Measurements from ENCODE around the gene SV2B.
A peak's percentile ranks its signal among the peaks of the same experiment; 100 is the strongest.
"Not testable (repeated sequence)": the region's sequence is repeated elsewhere in the genome, so short reads cannot be mapped to it uniquely, and the experiment has no call there.

SV2B gene

GRCh38 chr15:91099995-91100813, at the start of gene SV2B:
Gene SV2B, plus strand, starts transcription at chr15:91100257. Its CDS starts 126,007 bp downstream, at chr15:91226264.
- peak; percentile 31 for DNase-seq

GRCh38 chr15:91051248-91051647, 48.8 kb upstream of the SV2B start:
- DNase-seq: no peak

GRCh38 chr15:91054816-91055215, 45.2 kb upstream of the SV2B start:
- DNase-seq: no peak

GRCh38 chr15:91055548-91056331, 44.3 kb upstream of the SV2B start:
- DNase-seq: peak; percentile 58

- DNase-seq: no peak
Measured at GRCh38 chr15:91061230-91061629, 38.8 kb upstream of the SV2B start.

- DNase-seq: no peak
Measured at GRCh38 chr15:91061997-91062396, 38.1 kb upstream of the SV2B start.

GRCh38 chr15:91065505-91065904, 34.6 kb upstream of the SV2B start:
- no peak for DNase-seq

GRCh38 chr15:91067036-91067435, 33.0 kb upstream of the SV2B start:
- DNase-seq: no peak

- no peak for DNase-seq
Measured at GRCh38 chr15:91068436-91068835, 31.6 kb upstream of the SV2B start.

GRCh38 chr15:91068966-91069365, 31.1 kb upstream of the SV2B start:
- DNase-seq: no peak

GRCh38 chr15:91070872-91071271, 29.2 kb upstream of the SV2B start:
- DNase-seq: no peak

GRCh38 chr15:91072161-91072560, 27.9 kb upstream of the SV2B start:
- no peak for DNase-seq

- no peak for DNase-seq
Measured at GRCh38 chr15:91073077-91073476, 27.0 kb upstream of the SV2B start.

- no peak for DNase-seq
Measured at GRCh38 chr15:91073768-91074167, 26.3 kb upstream of the SV2B start.

GRCh38 chr15:91075739-91076138, 24.3 kb upstream of the SV2B start:
- DNase-seq: peak; percentile 50

- DNase-seq: no peak
Measured at GRCh38 chr15:91077029-91077428, 23.0 kb upstream of the SV2B start.

- DNase-seq: not testable (repeated sequence)
Measured at GRCh38 chr15:91093866-91094265, 6.2 kb upstream of the SV2B start.

GRCh38 chr15:91098451-91098850, 1.6 kb upstream of the SV2B start:
- no peak for DNase-seq

- peak; percentile 36 for DNase-seq
Measured at GRCh38 chr15:91099616-91099994, 452 bp upstream of the SV2B start.

- DNase-seq: no peak
Measured at GRCh38 chr15:91100814-91101607, 954 bp downstream of the SV2B start.

- no peak for DNase-seq
Measured at GRCh38 chr15:91101608-91101920, 1.5 kb downstream of the SV2B start.

GRCh38 chr15:91102546-91103330, 2.7 kb downstream of the SV2B start:
- DNase-seq: no peak

GRCh38 chr15:91104111-91104510, 4.1 kb downstream of the SV2B start:
- DNase-seq: peak; percentile 36

Data from right hindlimb (tissue), 1 donor.